ENCODE results near the gene BSG. TPM values are rescaled to one million over a fixed set of nuclear protein-coding genes. Genes with fewer than 3 reads are reported as not detected.

BSG gene
- total and polyA plus RNA-seq, 9 of the 15 experiments (the other 6 are each of a cell fraction or from before 2014, with no cell fraction given) = 4.6 to 495 (median 187) TPM

GRCh38 chr19:570937-571565, 1.3 kb upstream of the BSG start (continued):
- TF ChIP-seq U2AF1 (optimal IDR thresholded peaks at IDR 0.05; ENCODE audit: low read depth, low read length) (no peak), MCM3 (IDR thresholded peaks at IDR 0.05) (no peak), XRCC5 (IDR thresholded peaks at IDR 0.05; ENCODE audit: low read depth, low read length) (no peak), YBX1 (IDR thresholded peaks at IDR 0.05) (no peak), ETS2 (tag; IDR thresholded peaks at IDR 0.05; ENCODE audit: borderline replicate concordance, poor library complexity, severe bottlenecking) (no peak), HOXB6 (CRISPR knock-in tag; IDR thresholded peaks at IDR 0.05; ENCODE audit: borderline replicate concordance) (no peak), BRD4 (IDR thresholded peaks at IDR 0.05) (peak; percentile 46; the same call in 1 of the 2 replicates), PYGO2 (tag; IDR thresholded peaks at IDR 0.05) (no peak), CREM (IDR thresholded peaks at IDR 0.05; ENCODE audit: low read depth) (no peak), ZBTB12 (CRISPR knock-in tag; IDR thresholded peaks at IDR 0.05) (no peak), POLR3A (IDR thresholded peaks at IDR 0.05; ENCODE audit: borderline replicate concordance, extremely low read depth, insufficient read depth, insufficient read length) (no peak), EGR1 (conservative IDR thresholded peaks at IDR 0.05) (peak; percentile 28), ZBTB34 (CRISPR knock-in tag; IDR thresholded peaks at IDR 0.05) (no peak), ARID4B (CRISPR knock-in tag; IDR thresholded peaks at IDR 0.05) (no peak), KDM4B (IDR thresholded peaks at IDR 0.05; ENCODE audit: borderline replicate concordance in 2 of 2, low read depth in 1 of 2) (no peak), MCM2 (IDR thresholded peaks at IDR 0.05; ENCODE audit: low read depth) (no peak), TGIF2 (CRISPR knock-in tag; IDR thresholded peaks at IDR 0.05) (no peak), ZNF830 (CRISPR knock-in tag; IDR thresholded peaks at IDR 0.05) (no peak), MECOM (CRISPR knock-in tag; IDR thresholded peaks at IDR 0.05) (no peak), MAFF (IDR thresholded peaks at IDR 0.05; ENCODE audit: low read length) (no peak), SIRT6 (IDR thresholded peaks at IDR 0.05; ENCODE audit: low read depth, low read length) (no peak), ZNF584 (CRISPR knock-in tag; IDR thresholded peaks at IDR 0.05; ENCODE audit: low read depth) (no peak), SNRNP70 (optimal IDR thresholded peaks at IDR 0.05; ENCODE audit: low read depth, low read length) (no peak), ZNF551 (CRISPR knock-in tag; IDR thresholded peaks at IDR 0.05) (no peak)
